Measurements from ENCODE around the gene GGN. TPM values are rescaled to one million over a fixed set of nuclear protein-coding genes. Genes with fewer than 3 reads are reported as not detected.
A peak's percentile ranks its signal among the peaks of the same experiment; 100 is the strongest.

GGN gene
- total and polyA plus RNA-seq, 2 of the 13 experiments (the other 11 are each of a cell fraction or from before 2014, with no cell fraction given): not detected

DNA sequence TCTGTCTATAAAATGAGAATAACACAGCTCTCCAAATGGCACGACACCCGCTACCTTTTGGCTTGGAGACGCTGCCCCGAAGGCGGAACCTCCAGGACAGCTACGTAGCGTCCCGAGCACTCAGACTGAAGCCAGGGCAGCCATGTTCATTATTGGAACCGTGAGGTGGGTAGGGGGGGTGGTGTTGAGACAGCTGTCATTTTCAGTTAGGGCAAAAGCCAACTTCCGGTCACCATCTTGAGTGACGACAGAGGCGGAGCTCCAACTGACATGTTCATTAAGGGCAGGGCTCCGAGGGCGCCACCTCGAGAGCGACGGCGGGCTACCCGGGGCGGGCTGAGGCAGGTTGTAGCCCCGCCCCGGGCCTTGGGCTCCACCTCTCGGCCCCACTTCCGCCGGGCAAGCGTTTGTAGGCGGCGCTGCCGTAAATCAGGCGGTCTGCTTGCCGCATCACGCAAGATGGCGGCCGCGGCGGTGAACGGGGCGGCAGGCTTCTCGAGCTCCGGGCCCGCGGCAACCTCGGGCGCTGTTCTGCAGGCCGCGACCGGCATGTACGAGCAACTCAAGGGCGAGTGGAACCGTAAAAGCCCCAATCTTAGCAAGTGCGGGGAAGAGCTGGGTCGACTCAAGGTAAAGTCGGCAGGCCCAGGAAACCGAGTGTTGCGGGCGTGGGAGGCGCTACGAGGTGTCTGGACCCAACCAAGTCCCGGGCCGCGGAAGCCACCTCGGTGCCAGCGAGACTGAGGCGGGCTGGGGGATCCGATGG lies 13.3 kb downstream of the GGN start, which contains the start of gene PSMD8 (continued):
- TF ChIP-seq MXD1 (CRISPR knock-in tag; IDR thresholded peaks at IDR 0.05) (peak; percentile 92), PLRG1 (conservative IDR thresholded peaks at IDR 0.05) (no peak), MZF1 (CRISPR knock-in tag; IDR thresholded peaks at IDR 0.05; ENCODE audit: borderline replicate concordance) (no peak), ZFP41 (CRISPR knock-in tag; IDR thresholded peaks at IDR 0.05; ENCODE audit: borderline replicate concordance) (0 out of 2 replicates have a peak, but pooled peaks have one; percentile 20), KAT7 (CRISPR knock-in tag; IDR thresholded peaks at IDR 0.05; ENCODE audit: borderline replicate concordance) (0 out of 2 replicates have a peak, but pooled peaks have one; percentile 87), ZNF281 (CRISPR knock-in tag; IDR thresholded peaks at IDR 0.05; ENCODE audit: borderline replicate concordance) (0 out of 2 replicates have a peak, but pooled peaks have one; percentile 37), CHCHD3 (CRISPR knock-in tag; IDR thresholded peaks at IDR 0.05) (peak; percentile 41; the same call in 1 of the 2 replicates), ZFP37 (CRISPR knock-in tag; IDR thresholded peaks at IDR 0.05; ENCODE audit: borderline replicate concordance) (no peak), ZNF589 (CRISPR knock-in tag; conservative IDR thresholded peaks at IDR 0.05) (no peak), ZHX1 (CRISPR knock-in tag; IDR thresholded peaks at IDR 0.05; ENCODE audit: low read depth) (peak; percentile 93), ZNF280B (CRISPR knock-in tag; IDR thresholded peaks at IDR 0.05; ENCODE audit: borderline replicate concordance) (peak; percentile 54; the same call in 1 of the 2 replicates), ZNF644 (CRISPR knock-in tag; IDR thresholded peaks at IDR 0.05; ENCODE audit: low read depth) (no peak), ZBTB14 (CRISPR knock-in tag; IDR thresholded peaks at IDR 0.05) (no peak), CBFB (CRISPR knock-in tag; IDR thresholded peaks at IDR 0.05) (0 out of 2 replicates have a peak, but pooled peaks have one; percentile 57)
- TF ChIP-seq, protein P1, sequence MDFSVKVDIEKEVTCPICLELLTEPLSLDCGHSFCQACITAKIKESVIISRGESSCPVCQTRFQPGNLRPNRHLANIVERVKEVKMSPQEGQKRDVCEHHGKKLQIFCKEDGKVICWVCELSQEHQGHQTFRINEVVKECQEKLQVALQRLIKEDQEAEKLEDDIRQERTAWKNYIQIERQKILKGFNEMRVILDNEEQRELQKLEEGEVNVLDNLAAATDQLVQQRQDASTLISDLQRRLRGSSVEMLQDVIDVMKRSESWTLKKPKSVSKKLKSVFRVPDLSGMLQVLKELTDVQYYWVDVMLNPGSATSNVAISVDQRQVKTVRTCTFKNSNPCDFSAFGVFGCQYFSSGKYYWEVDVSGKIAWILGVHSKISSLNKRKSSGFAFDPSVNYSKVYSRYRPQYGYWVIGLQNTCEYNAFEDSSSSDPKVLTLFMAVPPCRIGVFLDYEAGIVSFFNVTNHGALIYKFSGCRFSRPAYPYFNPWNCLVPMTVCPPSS (IDR thresholded peaks at IDR 0.05): no peak
- TF ChIP-seq, protein P2, sequence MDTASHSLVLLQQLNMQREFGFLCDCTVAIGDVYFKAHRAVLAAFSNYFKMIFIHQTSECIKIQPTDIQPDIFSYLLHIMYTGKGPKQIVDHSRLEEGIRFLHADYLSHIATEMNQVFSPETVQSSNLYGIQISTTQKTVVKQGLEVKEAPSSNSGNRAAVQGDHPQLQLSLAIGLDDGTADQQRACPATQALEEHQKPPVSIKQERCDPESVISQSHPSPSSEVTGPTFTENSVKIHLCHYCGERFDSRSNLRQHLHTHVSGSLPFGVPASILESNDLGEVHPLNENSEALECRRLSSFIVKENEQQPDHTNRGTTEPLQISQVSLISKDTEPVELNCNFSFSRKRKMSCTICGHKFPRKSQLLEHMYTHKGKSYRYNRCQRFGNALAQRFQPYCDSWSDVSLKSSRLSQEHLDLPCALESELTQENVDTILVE (CRISPR knock-in tag; IDR thresholded peaks at IDR 0.05): no peak; the same call in 1 of the 2 replicates
